HL-60 (cell line): ENCODE data around the gene ST7.

ENCODE experiments used
- DNase-seq, 2 experiments: peaks; one replicate each; pipeline ENCODE4 v3.0.0-alpha.2; 2010 to 2020; ENCODE audit warnings: low read depth in 1 of 2, low spot score in 1 of 2
- H3K27ac ChIP-seq: fragments of 250-450 bp; sonication (Bioruptor Pico); replicated peaks from 2 replicates; pipeline ENCODE4 v1.5.1; 2020; ENCODE audit warnings: mild to moderate bottlenecking, moderate library complexity
- H3K27me3 ChIP-seq: fragments of 250-450 bp; sonication (Bioruptor Pico); 2 replicates; pipeline ENCODE4 v1.5.1; 2021; ENCODE audit warnings: mild to moderate bottlenecking, moderate library complexity; ENCODE audit not compliant: insufficient read depth, poor library complexity, severe bottlenecking
- H3K4me3 ChIP-seq: replicated peaks from 2 replicates; pipeline ENCODE4 v1.5.1; 2011; ENCODE audit warnings: mild to moderate bottlenecking, control low read depth, low read length; ENCODE audit not compliant: insufficient read depth
- GABPA ChIP-seq: IDR thresholded peaks from 2 replicates; pipeline ENCODE4 v1.6.1; 2012; ENCODE audit warnings: low read depth
- POLR2AphosphoS5 ChIP-seq: IDR thresholded peaks from 2 replicates; pipeline ENCODE4 v1.6.1; 2012; ENCODE audit warnings: low read depth
- SPI1 ChIP-seq: IDR thresholded peaks from 2 replicates; pipeline ENCODE4 v1.6.1; 2012; ENCODE audit warnings: low read depth, mild to moderate bottlenecking, borderline replicate concordance
- TF ChIP-seq, protein P1 (sequence below): IDR thresholded peaks from one replicate; pipeline ENCODE4 v1.5.1; 2011; ENCODE audit warnings: low read length, control low read depth, inconsistent platforms; ENCODE audit not compliant: insufficient read depth
- TF ChIP-seq, protein P2 (sequence below): IDR thresholded peaks from 2 replicates; pipeline ENCODE4 v1.6.1; 2012; ENCODE audit warnings: low read depth; ENCODE audit not compliant: insufficient replicate concordance

ST7 gene

DNA sequence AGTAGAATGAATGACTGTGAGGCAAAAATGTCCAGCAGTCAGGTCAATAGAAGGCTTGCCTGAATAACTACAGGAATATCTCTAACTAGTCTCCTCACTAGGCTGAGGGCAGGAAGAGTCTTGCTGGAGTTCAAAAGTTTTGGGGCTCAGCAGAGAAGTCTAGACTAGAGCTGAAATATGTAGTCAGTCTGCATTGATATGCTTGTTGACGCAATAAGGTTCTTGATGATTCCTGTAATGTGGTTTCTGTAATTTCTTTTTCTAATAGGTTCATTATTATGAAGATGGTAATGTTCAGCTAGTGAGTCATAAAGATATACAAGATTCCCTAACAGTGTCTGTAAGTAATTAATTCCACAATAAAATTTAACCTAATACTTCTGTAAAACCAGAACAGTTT lies 41.5 kb upstream of the ST7 start:
- Histone ChIP-seq H3K4me3 (no peak overlapping the region), H3K27me3 (no peaks in the 10 kb centered on the region), H3K27ac (no peak overlapping the region)
- DNase-seq: no peak
- TF ChIP-seq GABPA (no peak), POLR2AphosphoS5 (no peak), SPI1 (no peak)
- TF ChIP-seq, protein P1, sequence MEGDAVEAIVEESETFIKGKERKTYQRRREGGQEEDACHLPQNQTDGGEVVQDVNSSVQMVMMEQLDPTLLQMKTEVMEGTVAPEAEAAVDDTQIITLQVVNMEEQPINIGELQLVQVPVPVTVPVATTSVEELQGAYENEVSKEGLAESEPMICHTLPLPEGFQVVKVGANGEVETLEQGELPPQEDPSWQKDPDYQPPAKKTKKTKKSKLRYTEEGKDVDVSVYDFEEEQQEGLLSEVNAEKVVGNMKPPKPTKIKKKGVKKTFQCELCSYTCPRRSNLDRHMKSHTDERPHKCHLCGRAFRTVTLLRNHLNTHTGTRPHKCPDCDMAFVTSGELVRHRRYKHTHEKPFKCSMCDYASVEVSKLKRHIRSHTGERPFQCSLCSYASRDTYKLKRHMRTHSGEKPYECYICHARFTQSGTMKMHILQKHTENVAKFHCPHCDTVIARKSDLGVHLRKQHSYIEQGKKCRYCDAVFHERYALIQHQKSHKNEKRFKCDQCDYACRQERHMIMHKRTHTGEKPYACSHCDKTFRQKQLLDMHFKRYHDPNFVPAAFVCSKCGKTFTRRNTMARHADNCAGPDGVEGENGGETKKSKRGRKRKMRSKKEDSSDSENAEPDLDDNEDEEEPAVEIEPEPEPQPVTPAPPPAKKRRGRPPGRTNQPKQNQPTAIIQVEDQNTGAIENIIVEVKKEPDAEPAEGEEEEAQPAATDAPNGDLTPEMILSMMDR: no peak
- TF ChIP-seq, protein P2, sequence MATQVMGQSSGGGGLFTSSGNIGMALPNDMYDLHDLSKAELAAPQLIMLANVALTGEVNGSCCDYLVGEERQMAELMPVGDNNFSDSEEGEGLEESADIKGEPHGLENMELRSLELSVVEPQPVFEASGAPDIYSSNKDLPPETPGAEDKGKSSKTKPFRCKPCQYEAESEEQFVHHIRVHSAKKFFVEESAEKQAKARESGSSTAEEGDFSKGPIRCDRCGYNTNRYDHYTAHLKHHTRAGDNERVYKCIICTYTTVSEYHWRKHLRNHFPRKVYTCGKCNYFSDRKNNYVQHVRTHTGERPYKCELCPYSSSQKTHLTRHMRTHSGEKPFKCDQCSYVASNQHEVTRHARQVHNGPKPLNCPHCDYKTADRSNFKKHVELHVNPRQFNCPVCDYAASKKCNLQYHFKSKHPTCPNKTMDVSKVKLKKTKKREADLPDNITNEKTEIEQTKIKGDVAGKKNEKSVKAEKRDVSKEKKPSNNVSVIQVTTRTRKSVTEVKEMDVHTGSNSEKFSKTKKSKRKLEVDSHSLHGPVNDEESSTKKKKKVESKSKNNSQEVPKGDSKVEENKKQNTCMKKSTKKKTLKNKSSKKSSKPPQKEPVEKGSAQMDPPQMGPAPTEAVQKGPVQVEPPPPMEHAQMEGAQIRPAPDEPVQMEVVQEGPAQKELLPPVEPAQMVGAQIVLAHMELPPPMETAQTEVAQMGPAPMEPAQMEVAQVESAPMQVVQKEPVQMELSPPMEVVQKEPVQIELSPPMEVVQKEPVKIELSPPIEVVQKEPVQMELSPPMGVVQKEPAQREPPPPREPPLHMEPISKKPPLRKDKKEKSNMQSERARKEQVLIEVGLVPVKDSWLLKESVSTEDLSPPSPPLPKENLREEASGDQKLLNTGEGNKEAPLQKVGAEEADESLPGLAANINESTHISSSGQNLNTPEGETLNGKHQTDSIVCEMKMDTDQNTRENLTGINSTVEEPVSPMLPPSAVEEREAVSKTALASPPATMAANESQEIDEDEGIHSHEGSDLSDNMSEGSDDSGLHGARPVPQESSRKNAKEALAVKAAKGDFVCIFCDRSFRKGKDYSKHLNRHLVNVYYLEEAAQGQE: no peak

DNA sequence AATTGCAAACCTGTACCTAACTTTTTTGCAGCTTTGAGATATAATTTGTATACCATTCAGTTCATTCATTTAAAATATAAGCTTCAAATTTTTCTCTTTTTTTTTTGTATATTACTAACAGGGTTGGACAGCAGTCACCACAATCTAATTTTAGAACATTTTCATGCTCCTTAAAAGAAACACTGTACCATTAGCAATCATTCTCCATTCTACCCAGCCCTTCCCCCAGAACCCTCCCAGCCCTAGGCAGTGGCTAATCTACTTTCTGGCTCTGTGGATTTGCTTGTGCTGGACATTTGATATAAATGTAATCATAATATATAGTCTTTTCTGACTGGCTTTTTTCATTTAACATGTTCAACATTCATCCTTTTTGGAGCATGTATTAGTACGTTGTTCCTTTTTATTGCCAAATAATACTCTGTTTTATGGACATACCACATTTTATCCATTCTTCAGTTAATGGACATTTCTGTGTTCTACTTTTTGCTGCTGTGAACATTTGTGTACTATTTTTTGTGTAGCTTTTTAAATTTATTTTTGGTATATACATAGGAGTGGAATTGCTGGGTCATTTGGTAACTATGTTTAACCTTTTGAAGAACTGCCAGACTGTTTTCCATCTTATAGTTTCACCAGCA lies 40.9 kb upstream of the ST7 start:
- no peak overlapping the region for H3K4me3 ChIP-seq
- TF ChIP-seq POLR2AphosphoS5: no peak
- TF ChIP-seq, protein P2: no peak
- no peak for TF ChIP-seq SPI1
- TF ChIP-seq GABPA: no peak
- TF ChIP-seq, protein P1: no peak
- no peak for DNase-seq
- no peak overlapping the region for H3K27ac ChIP-seq
- no peaks in the 10 kb centered on the region for H3K27me3 ChIP-seq

DNA sequence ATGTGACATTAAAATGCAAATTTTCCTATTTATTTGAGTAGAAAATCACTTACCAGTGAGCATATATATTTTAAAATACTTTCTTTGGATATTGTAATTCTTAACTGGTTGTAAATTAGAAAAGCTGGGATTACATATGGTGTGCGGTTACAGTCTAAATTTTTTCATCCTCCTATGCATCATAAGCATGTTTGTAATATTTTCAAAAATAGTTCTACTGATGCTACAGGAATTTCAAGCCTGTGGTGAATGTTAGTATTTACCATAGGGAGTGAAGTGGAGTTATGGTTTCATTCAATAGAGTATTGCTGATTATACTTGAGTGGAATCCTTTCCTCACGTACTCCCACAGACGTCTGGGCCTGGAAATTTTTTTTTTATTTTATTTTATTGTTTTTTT lies 34.6 kb upstream of the ST7 start:
- Histone ChIP-seq H3K27me3 (no peaks in the 10 kb centered on the region), H3K27ac (no peak overlapping the region), H3K4me3 (no peak overlapping the region)
- TF ChIP-seq POLR2AphosphoS5: no peak
- TF ChIP-seq, protein P2: no peak
- TF ChIP-seq, protein P1: no peak
- DNase-seq: no peak
